Stimulated activated CD4-positive, alpha-beta T cell treated with anti-CD3 and anti-CD28 coated beads, Interleukin-1b, Interleukin-23, amount 100 ng/mL, for 24 hours (primary cell): ENCODE results near the gene HIGD2B.
"Not testable (repeated sequence)": the region's sequence is repeated elsewhere in the genome, so short reads cannot be mapped to it uniquely, and the experiment has no call there.

Experiments used
- DNase-seq, 4 experiments: peaks; one replicate each; pipeline ENCODE4 v3.0.0-alpha.2; 2020; ENCODE audit warnings: low read depth in 4 of 4, low spot score in 1 of 4

Gene HIGD2B, protein sequence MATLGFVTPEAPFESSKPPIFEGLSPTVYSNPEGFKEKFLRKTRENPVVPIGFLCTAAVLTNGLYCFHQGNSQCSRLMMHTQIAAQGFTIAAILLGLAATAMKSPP

DNA sequence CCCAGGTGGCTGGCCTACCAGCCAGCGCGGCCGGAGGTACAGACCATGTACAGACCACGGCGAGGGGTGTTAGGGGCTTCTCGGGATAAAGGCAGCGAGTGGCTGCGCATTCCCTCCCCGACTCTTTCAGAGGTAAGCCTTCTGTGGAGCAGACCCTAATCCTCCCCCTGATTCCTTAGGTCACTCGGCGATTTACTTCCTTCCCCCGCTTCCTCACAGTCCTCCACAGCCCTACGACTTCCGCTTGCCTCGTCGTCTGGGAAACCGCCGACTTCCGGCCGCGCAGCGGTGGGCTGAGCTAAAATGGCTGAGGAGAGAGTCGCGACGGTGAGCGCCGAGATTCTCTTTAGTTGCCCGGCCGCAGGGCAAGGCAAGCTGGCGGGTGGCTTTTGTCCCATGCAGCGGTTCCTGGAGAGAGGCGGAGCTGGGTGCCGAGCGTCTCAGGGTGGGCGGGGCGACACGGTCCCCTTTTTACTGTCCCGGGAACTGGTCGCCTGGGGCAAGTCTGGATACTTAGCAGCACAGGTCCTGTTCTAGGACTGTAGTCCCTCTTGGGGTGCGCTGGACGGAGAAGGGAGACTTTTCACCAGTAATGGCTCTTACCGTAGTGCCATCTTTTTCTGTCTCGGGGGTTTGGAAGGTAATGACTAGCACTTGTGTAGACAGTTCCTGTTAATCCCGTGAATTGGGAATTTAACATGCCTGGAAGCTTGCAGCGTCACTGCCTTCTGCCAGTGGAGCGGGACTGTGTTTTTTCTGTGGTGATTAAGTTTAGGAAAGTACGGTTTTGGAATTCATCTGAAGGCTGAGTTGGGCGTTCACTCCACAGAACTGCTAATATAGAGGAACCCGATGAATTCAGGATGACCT, at the start of gene HIGD2B, which contains the start of gene BBS4:
TSS of gene HIGD2B (minus strand) at position 258 of the 870 bp plus-strand sequence. CDS start 9,808 bp downstream, outside the sequence.
TSS of gene BBS4 (plus strand) at position 283 of the 870 bp plus-strand sequence. CDS start at position 304, 21 bp downstream.
- peak; percentile 64 to 80 (median 74) for DNase-seq

DNA sequence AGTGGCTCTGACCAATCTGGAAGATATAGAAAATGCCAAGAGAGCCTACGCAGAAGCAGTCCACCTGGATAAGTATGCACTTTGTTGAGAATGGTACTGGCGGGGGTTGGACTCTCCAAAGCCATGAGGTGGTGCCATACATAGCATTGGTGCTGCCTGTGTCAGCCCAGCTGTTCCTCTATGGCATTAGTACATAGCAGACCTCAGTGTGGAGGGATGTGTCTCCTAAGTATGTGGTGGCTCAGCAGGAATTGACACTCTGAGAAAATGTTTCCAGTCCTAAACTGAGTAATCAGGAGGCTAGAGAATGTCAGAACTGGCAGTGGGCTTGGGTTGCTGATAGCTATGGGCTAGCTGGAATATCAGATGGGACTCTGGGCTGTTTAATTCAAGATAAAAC, 49.1 kb upstream of the HIGD2B start:
- DNase-seq = no peak

DNA sequence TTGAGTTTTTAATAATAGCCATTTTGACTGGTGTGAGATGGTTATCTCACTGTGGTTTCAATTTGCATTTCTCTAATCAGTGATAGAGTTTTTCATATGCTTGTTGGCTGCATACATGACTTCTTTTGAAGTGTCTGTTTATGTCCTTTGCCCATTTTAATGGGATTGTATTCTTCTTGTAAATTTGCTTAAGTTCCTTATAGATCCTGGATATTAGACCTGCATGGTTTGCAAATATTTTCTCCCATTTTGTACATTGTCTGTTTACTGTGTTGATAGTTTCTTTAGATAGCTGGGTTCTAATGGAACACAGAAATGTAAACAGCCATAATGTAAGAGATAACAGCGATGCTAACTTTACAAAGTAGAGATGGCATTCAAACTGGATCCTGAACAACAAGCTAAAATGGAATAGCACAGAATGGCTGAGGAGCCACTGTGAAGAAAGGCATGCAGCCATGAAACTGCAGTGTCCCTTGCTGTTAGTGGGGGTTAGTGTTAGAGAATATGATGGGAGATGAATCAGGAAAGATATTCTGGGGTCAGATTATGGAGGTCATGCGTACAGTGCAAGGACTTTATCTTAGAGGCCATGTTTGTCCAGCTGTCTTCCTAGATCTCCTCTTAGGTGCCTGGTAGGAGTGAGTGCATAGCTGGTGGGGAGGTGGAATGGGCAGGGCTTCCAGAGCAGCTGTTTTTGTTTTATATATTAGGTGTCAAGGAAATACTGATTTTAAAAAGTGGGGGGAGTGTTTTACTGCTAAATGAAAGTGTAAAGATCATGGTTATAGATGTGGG, 48.2 kb upstream of the HIGD2B start:
- DNase-seq = no peak

DNA sequence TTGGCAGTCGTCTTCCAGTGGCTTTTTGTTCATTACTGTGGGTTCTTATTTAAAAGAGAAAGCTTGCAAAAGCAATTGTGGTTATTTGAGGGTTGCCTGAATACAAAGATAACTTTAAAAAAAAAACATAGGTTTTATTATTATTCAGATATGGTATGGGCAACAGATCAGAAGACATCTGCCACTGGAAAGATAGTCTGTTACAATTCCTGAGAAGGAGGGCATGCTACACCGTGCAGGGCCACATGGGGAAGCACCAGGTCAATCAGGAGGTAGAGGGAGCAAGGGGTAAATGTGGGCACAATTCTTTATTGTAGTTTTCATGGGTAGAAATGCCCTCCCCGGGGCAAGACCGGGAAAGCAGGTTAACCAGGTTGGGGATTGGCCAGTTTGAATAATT, 46.5 kb upstream of the HIGD2B start:
- no peak for DNase-seq

DNA sequence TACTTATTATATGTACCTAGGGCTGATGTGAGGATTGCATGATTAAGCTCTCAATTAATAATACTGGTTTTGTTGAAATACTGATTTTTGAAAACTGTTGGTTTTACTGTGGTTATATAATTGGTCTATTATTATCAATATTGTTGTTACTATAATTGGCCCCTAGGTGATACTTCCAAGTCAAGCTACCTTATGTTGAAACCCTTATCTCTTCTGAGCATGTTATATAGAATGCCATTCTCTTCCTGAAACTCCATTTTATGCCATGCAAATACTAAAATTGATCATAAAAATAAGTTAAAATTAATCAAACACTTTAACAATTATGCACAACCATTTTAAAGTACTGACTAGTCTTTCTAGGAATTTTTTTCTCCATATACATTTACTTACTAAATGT, 46.1 kb upstream of the HIGD2B start:
- no peak for DNase-seq

DNA sequence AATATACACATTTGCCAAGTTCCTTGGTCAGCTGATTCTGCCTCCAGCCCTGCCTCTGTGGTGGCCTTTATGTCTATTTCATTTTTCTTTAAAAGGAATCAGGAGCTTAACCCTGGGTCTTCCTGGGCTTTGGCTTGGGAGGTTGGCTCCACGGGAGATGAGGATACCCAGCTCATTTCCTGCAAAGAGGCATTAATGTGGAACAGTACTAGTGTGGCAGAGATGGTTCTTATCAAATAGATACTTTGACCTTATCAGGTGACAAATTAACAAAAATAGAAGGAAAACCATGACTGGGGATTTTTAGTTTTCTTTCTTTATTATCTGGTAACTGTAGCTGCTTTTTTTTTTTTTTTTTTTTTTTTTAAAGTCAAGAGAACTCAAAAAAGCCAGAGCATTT, 42.8 kb upstream of the HIGD2B start:
- DNase-seq = no peak

DNA sequence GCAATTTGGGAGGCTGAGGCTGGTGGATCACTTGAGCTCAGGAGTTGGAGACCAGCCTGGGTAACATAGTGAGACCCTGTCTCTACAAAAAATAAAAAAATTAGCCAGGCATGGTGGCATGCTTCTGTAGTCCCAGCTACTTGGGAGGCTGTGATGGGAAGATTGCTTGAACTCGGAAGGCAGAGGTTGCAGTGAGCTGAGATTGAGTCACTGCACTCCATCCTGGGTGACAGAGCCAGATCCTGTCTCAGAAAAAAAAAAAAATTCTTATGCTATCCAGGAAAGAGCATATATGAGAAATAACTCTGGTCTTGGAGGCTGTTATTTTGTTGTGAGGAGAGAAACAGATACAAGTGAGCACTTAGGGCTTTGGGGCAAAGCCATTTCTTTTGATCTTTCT, 42.3 kb upstream of the HIGD2B start:
- DNase-seq = not testable (repeated sequence)

DNA sequence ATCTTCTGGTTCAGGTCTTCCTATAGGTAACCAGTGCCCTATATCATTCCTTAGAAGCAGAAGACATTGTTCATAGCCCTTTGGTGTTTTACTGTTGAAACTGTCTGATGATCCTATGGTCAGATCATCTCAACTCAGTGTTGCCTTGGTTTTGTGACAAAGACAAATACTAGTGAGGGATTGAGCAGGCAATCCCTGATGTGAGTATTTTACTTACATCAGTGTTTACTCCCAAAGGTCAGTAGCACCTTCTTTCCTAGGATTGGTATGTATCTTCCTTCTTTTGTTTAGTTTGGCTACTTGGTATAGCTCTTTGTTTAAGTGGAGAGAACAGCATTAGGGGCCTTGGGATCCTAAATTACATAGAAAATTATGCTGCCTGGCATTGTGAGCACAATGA, 41.2 kb upstream of the HIGD2B start:
- DNase-seq = no peak

DNA sequence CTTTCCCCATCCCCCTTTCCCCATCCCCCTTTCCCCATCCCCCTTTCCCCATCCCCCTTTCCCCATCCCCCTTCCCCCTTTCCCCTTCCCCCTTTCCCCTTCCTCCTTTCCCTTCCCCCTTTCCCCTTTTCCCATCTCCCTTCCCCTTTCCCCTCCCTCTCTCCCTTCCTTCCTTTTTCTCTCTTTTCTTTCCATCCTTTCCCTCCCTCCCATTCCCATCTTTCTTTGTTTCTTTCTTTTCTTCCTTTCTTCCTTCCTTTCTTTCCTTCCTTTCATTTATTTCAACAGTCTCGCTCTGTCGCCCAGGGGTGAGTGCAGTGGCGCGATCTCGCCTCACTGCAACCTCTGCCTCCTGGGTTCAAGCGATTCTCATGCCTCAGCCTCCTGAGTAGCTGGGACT, 39.9 kb upstream of the HIGD2B start:
- not testable (repeated sequence) for DNase-seq

DNA sequence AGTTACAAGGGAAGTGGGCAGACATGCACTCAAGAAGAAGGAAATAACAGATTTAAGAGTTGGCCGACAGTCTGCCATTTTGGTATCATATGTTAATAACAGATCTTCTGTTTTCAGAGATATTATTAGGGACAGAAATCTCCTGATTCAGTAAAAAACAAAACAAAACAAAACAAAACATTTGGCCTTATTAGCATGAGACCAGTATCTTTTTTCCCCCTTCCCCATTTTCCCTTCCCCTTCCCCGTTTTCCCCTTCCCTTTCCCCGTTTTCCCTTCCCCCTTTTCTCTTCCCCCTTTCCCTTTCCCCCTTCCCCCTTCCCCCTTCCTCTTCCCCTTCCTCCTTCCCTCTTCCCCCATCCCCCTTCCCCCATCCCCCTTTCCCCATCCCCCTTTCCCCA, 39.5 kb upstream of the HIGD2B start:
- no peak for DNase-seq

DNA sequence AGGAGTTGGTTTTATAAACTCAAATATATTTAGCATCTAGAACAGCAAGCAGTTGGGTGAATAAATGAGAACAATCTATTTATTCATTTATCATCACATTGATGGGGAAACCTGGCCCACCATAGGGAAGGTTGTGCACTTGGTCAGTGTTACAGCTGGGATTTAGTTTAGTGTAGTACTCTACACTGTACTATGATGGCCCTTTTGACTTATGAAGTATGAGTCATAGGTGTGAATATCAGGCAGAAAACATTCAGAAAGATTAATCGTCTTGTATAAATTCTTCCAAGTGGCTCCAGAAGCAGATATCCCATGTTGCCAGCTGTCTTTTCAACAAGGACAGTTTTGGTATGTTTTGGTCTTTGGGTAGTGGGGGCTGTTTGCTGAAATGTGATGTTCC, 38.0 kb upstream of the HIGD2B start:
- no peak for DNase-seq

DNA sequence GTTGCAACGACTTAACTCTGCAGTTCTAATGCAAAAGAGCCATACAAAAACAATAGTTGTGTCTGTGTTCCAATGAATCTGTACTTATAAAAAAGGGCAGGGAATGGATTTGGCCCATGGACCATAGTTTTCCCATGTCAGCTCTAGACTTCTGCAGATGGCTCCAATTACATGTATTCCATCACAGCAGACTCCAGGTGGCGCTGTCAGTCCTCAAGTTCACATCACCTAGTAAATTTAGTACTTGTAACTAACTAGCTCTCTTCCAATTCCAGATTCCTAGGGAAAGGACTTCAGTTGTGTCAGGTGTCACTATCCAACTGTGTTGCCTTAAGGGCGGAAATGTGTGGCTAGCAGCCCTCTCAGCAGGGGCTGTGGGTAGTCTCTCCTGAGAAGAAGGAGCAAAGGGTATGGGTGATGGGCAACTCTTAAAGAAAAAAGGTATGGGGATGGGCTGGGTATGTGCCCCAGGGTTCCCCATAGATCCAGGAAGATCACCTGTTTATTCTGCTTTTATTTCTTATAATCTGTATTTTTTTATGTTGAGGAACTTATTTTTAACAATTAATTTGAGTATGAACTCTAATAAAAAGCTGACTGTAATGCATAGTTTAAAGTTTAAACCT, 36.2 kb upstream of the HIGD2B start:
- DNase-seq = peak; percentile 31 to 47 (median 40)

DNA sequence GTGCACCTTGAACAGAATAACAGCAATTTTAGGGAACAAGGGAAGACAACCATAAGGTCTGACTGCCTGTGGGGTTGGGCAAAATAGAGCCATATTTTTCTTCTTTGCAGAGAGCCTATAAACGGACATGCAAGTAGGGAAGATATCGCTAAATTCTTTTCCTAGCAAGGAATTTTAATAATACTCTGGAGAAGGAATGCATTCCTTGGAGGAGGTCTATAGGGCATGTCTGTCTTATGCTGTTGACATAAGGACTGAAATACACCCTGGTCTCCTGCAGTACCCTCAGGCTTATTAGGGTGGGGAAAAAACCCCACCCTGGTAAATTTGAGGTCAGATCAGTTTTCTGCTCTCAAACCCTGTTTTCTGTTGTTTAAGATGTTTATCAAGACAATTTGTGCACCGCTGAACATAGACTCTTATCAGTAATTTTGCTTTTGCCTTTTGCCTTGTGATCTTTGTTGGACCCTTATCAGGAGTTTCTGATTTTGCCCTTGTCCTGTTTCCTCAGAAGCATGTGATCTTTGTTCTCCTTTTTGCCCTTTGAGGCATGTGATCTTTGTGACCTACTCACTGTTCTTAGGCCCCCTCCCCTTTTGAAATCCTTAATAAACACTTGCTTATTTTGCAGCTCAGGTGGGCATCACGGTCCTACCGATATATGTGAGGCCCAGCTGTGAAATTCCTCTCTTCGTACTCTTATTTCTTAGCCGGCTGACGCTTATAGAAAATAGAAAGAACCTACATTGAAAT, 22.7 kb upstream of the HIGD2B start:
- DNase-seq = not testable (repeated sequence)

DNA sequence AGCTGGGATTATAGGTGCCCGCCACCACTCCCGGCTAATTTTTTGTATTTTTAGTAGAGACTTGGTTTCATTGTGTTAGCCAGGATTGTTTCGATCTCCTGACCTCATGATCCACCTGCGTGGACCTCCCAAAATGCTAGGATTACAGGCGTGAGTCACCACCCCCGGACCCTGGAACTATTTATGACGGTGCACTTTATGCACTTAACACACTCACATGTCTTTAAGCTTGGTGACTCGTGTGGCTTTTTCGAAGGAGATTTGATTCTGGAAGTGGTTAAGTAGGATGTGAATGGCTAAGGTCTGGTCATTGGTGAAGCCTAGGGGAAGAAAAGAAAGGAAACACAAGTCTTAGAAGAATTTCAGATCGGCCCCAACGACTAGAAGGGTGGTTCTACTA, 20.3 kb upstream of the HIGD2B start:
- no peak for DNase-seq

DNA sequence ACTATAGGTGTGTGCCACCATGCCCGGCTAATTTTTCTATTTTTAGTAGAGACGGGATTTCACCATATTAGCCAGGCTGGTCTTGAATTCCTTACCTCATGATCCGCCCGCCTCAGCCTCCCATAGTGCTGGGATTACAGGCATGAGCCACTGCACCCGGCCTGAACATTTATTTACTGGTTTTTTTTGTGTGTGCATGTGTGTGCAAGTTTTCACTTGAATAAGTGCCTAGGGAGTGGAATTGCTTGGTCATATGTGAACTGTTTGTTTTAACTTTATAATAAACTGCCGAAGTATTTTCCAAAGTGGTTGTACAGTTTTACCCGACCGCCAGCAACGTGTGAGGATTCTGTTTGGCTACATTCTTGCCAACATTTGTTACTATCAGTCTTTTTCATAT, 14.1 kb upstream of the HIGD2B start:
- DNase-seq = no peak

DNA sequence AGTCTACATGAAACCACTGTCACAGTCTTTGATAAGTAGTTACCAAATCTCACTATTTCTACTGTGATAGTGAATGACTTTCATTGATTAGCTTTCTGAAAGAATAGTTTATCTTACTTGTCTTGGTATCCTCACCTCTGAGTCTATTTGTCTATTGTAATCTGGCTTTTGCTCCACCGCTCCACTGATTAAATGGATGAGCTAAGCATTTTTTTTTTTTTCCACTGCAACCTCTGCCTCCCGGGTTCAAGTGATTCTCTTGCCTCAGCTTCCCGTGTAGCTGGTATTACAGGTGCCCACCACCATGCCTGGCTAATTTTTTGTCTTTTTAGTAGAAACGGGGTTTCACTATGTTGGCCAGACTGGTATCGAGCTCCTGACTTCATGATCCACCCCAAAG, 13.0 kb upstream of the HIGD2B start:
- no peak for DNase-seq

DNA sequence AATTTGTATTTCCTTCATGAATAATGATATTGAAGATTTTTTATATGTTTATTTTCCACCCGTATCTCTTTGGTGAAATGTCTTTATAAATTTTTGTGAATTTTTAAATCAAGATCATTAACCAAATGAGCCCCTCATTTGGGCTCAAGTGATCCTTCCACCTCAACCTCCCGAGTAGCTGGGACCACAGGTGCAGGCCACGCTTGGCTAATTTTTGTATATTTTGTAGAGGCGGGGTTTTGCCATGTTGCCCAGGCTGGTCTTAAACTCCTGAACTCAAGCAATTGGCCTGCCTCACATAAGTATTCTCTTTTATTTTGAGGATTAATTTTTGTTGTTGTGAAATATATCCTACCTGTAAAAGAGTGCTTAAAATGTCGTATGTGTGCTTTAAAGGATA, 5.0 kb upstream of the HIGD2B start:
- no peak for DNase-seq

DNA sequence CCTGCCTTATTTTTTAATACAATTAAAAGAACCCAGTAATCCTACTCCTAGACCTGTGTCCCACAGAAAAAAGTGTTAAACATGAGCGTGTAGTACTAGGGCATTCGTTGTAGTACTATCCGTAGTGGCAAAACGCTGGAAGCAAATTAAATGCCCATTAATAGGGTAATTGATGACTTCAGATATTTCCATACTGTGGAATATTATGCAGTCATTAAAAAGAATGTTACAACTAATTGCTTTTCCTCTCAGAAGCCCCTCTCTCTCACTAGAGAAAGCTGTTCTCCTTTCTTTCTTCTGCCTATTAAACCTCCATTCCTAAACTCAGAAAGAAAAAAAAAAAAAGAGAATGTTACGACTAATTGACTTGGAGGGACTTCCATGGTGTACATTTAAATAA, 2.7 kb upstream of the HIGD2B start:
- DNase-seq = no peak

DNA sequence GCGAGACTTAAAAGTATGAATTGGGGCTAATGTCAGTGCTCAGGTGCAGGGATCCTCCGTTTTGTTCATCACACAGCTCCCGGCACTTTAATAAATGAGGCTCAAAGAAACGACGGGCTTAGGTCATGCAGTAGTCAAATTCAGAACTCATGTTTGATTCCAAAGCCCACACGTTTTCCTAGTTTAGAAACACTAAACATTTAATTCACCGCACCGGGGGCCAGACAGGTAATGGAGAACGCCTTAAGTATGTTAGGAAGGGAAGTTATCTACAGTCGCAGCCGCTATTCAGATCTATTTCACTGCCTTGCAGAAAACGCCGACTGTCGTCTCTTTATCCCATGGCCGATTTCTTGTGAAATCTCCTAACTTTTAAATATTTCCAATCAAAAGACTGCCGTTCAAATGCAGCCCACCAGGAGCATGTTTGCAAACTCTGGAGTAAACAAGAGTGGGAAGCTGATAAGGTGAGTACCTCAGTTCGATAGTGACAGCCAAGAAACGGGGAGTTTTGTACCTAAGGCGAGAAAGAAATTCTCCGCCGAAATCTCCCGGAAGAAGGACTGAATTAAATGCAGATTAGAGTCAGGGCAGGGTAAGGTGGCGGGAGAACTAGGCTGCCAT, 569 bp downstream of the HIGD2B start:
- peak in 1 of 4 experiments; percentile 2 for DNase-seq

DNA sequence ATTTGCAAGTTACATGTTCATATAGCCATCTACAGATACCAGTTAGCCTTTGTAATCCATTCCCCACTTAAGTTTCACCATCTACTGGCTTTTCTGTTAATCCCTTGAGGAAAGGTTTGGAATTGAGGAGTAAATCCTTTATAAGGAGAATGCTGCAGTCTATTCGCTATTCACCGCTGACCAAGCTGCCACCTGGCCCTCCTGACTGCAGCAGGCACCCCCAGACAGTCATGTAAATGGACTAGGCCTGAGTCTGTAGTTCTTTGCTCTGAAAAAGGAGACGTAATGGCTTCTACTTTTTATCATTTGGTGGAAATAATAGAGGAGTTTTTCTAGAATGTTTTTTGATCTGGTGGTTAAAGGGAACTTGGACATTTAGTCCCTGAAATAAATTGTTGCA, 3.2 kb downstream of the HIGD2B start:
- no peak for DNase-seq
